ENCODE measurements around the gene ERP27. TPM values are rescaled to one million over a fixed set of nuclear protein-coding genes. Genes with fewer than 3 reads are reported as not detected.
A peak's percentile ranks its signal among the peaks of the same experiment; 100 is the strongest.

Gene ERP27
- total RNA-seq, 3 donors from 2014 or later = 0.96 to 8.5 (median 7.8) TPM

DNA sequence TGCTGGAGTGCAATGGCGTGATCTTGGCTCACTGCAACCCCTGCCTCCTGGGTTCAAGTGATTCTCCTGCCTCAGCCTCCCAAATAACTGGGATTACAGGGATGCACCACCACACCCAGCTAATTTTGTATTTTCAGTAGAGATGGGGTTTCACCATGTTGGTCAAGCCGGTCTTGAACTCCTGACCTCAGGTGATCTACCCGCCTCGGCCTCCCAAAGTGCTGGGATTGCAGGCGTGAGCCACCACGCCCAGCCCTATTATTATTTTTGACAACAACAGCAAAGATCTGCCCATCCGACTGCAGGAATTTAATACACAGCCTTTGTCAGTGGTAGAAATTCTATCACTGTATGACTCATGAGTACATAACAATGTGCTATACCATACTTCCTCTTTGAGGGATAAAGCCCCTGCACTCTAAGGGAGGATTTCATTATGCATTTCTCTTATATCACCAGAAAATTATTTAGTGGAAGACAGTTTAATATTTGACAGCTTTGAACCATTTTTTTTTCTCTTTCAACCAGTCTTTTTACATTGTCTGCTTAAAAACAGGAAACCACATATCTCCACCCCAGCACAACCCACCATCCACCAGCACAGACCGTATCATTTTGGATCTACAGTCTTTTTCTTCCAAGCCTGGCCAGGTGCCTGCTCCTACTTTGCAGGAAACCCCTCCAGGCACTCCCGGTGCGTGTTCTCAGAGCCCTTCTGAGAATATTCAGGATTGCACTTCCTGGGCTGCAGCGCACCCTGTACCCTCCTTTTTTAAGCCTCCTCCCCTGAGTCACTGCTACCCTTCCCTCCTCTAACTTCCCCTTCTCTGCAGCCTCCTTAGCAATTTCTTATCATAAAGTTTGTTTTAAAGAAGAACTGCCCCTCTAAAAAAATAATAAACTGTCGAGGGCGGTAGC lies 22.5 kb upstream of the ERP27 start:
- TF ChIP-seq POLR2AphosphoS5 (IDR thresholded peaks at IDR 0.05) (peak in 1 of 3 donors; percentile 1), POLR2A (IDR thresholded peaks at IDR 0.05) (no peak)
- TF ChIP-seq, protein P1, sequence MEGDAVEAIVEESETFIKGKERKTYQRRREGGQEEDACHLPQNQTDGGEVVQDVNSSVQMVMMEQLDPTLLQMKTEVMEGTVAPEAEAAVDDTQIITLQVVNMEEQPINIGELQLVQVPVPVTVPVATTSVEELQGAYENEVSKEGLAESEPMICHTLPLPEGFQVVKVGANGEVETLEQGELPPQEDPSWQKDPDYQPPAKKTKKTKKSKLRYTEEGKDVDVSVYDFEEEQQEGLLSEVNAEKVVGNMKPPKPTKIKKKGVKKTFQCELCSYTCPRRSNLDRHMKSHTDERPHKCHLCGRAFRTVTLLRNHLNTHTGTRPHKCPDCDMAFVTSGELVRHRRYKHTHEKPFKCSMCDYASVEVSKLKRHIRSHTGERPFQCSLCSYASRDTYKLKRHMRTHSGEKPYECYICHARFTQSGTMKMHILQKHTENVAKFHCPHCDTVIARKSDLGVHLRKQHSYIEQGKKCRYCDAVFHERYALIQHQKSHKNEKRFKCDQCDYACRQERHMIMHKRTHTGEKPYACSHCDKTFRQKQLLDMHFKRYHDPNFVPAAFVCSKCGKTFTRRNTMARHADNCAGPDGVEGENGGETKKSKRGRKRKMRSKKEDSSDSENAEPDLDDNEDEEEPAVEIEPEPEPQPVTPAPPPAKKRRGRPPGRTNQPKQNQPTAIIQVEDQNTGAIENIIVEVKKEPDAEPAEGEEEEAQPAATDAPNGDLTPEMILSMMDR (IDR thresholded peaks at IDR 0.05) = no peak
- Histone ChIP-seq H3K36me3 (no peaks in the 10 kb centered on the region), H3K4me1 (no peaks in the 10 kb centered on the region), H3K27me3 (no peaks in the 10 kb centered on the region), H3K27ac (peak overlapping the region; percentile 69 to 86), H3K9me3 (no peaks in the 10 kb centered on the region), H3K4me3 (peak overlapping the region; percentile 40 to 61 (median 53))
- intact Hi-C loops (cut with DNase I; ENCODE audit: low total_unique reads) = no loop called here
- DNase-seq (ENCODE audit: low spot score in 2 of 2) = no peak

DNA sequence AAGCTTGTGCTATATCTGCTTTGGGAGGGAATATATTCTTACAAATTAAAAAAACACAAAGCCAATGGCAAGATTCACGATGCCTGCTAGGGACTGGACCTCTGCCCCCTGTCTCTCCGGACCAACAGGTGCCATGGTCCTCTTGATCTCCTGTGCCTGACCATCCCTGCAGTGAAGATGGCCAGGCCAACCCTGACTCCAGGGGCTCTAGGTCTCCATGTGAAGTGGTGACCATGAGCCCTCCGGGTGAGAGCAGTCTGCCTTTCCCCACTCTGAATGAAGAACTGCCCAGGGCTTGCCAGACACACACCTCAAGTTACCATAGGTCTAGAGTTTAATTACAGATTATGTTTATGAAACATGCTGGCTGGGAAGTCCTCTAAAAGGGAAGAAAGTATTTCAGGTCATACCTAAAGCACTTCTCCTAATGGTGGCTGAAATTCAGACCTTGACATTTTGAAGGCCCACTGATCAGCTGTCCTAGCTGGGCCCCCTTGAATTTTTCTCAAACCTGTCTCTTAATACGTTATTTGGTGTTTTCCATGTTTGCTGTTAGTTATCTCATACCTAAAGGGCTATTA lies 21.7 kb upstream of the ERP27 start:
- H3K36me3 ChIP-seq = no peaks in the 10 kb centered on the region
- intact Hi-C loops (cut with DNase I; ENCODE audit: low total_unique reads) = no loop called here
- TF ChIP-seq, protein P1 (IDR thresholded peaks at IDR 0.05) = no peak
- TF ChIP-seq POLR2A (IDR thresholded peaks at IDR 0.05) (no peak), POLR2AphosphoS5 (IDR thresholded peaks at IDR 0.05) (no peak)
- H3K4me3 ChIP-seq = peak overlapping the region; percentile 40 to 61 (median 53)
- H3K27me3 ChIP-seq = no peaks in the 10 kb centered on the region
- no peak for DNase-seq (ENCODE audit: low spot score in 2 of 2)
- H3K4me1 ChIP-seq = no peaks in the 10 kb centered on the region
- no peaks in the 10 kb centered on the region for H3K9me3 ChIP-seq
- H3K27ac ChIP-seq = peak overlapping the region; percentile 69 to 86

DNA sequence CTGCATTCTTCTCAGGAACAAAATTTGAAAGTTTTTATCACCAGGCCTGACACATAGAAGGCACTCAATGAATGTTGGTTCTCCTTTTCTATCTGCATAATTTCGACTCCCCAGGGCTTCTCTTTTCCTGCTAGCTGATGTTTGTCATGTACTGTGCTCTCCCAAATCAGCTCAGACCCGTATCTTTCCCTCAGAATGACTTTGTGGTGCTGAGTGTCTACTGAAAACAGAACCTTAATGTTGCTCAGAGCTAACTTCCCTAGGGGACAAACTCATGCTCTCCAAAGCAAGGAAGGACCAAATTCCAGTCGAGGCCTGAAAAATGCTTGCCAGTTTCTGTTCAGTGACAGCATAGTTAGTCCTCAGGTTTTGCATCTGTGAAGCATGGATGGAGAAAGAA lies 21.1 kb upstream of the ERP27 start:
- Histone ChIP-seq H3K36me3 (no peaks in the 10 kb centered on the region), H3K27me3 (no peaks in the 10 kb centered on the region), H3K27ac (peak overlapping the region; percentile 69 to 86), H3K4me1 (no peaks in the 10 kb centered on the region), H3K4me3 (peak overlapping the region in 2 of 3 donors; percentile 53 to 61), H3K9me3 (no peaks in the 10 kb centered on the region)
- DNase-seq (ENCODE audit: low spot score in 2 of 2) = no peak
- intact Hi-C loops (cut with DNase I; ENCODE audit: low total_unique reads) = no loop called here
- no peak for TF ChIP-seq POLR2AphosphoS5 (IDR thresholded peaks at IDR 0.05)
- TF ChIP-seq, protein P1 (IDR thresholded peaks at IDR 0.05) = no peak
- TF ChIP-seq POLR2A (IDR thresholded peaks at IDR 0.05) = no peak

DNA sequence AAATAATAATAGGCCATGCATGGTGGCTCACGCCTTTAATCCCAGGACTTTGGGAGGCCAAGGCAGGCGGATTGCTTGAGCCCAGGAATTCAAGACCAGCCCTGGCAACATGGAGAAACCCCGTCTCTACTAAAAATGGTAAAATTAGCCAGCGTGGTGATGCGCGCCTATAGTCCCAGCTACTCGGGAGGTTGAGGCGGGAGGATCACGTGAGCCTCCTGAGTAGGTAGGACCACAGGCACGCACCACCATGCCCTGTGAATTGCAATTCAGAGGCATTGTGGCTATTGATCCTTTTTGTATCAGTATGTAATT lies 20.7 kb upstream of the ERP27 start:
- TF ChIP-seq, protein P1 (IDR thresholded peaks at IDR 0.05) = no peak
- TF ChIP-seq POLR2AphosphoS5 (IDR thresholded peaks at IDR 0.05) (no peak), POLR2A (IDR thresholded peaks at IDR 0.05) (no peak)
- Histone ChIP-seq H3K36me3 (no peaks in the 10 kb centered on the region), H3K27ac (peak overlapping the region; percentile 69 to 86), H3K4me3 (peak overlapping the region in 2 of 3 donors; percentile 2 to 61), H3K4me1 (no peaks in the 10 kb centered on the region), H3K27me3 (no peaks in the 10 kb centered on the region), H3K9me3 (no peaks in the 10 kb centered on the region)
- intact Hi-C loops (cut with DNase I; ENCODE audit: low total_unique reads) = no loop called here
- DNase-seq (ENCODE audit: low spot score in 2 of 2) = no peak
